ENCODE results near the gene UBE2Q2. TPM values are rescaled to one million over a fixed set of nuclear protein-coding genes. Genes with fewer than 3 reads are reported as not detected.

The UBE2Q2 gene
- polyA plus RNA-seq, 1 donor (not counting 4 experiments of a cell fraction or from before 2014, with no cell fraction given) = 33.9 TPM

DNA sequence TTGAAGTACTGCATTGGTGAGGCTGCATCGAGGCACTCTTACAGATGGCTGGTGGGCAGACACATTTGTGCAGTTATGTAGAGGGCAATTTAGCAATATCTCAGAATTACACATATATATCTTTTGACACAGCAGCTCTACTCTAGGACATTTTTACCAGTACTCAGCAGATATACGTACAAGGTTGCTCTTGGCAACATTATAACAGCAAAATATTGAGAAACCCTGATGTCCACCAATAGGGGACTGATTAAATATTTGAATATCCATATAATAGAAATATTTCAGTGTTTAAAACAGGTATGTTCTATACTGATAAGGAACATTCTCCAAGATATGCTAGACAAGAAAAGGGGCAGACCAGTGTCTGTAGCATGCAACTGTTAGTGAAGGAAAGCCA, 52.5 kb downstream of the UBE2Q2 start:
- Histone ChIP-seq H3K9me3 (ENCODE audit: control insufficient read depth, low read depth, low read length) (no peaks in the 10 kb centered on the region), H3K79me2 (ENCODE audit: control insufficient read depth, insufficient read depth, low read length) (no peaks in the 10 kb centered on the region), H3K9ac (ENCODE audit: control insufficient read depth, extremely low read depth, insufficient read depth, low read length) (no peak overlapping the region), H3K4me2 (ENCODE audit: control insufficient read depth, extremely low read depth, insufficient read depth, low read depth, low read length) (no peak overlapping the region), H3K9me1 (ENCODE audit: control insufficient read depth, extremely low read depth, insufficient read depth, low read length) (no peaks in the 10 kb centered on the region), H3K4me1 (ENCODE audit: control insufficient read depth, extremely low read depth, insufficient read depth, low read length) (peaks cover 13% of the 10 kb centered on the region), H3K27ac (ENCODE audit: control insufficient read depth, insufficient read depth, low read length) (no peak overlapping the region), H4K20me1 (ENCODE audit: control insufficient read depth, extremely low read depth, insufficient read depth, low read length) (no peaks in the 10 kb centered on the region), H3K4me3 (ENCODE audit: control insufficient read depth in 2 of 3, extremely low read depth in 1 of 3, insufficient read depth in 2 of 3, low read depth in 1 of 3, low read length in 3 of 3) (no peak overlapping the region), H2AFZ (ENCODE audit: control insufficient read depth, low read length) (no peak overlapping the region), H3K36me3 (ENCODE audit: control insufficient read depth in 2 of 2, extremely low read depth in 1 of 2, insufficient read depth in 2 of 2, low read length in 2 of 2) (no peaks in the 10 kb centered on the region), H3K27me3 (ENCODE audit: control insufficient read depth, extremely low read depth, insufficient read depth, low read length) (no peaks in the 10 kb centered on the region)
- dilution Hi-C loops (cut with MboI; ENCODE audit: extremely low pct_ligation_motif_present, low sequenced_read_pairs) = no loop called here
- no peak for DNase-seq (ENCODE audit: low read depth, low spot score)
- FAIRE-seq = no peak
- TF ChIP-seq, protein P1, sequence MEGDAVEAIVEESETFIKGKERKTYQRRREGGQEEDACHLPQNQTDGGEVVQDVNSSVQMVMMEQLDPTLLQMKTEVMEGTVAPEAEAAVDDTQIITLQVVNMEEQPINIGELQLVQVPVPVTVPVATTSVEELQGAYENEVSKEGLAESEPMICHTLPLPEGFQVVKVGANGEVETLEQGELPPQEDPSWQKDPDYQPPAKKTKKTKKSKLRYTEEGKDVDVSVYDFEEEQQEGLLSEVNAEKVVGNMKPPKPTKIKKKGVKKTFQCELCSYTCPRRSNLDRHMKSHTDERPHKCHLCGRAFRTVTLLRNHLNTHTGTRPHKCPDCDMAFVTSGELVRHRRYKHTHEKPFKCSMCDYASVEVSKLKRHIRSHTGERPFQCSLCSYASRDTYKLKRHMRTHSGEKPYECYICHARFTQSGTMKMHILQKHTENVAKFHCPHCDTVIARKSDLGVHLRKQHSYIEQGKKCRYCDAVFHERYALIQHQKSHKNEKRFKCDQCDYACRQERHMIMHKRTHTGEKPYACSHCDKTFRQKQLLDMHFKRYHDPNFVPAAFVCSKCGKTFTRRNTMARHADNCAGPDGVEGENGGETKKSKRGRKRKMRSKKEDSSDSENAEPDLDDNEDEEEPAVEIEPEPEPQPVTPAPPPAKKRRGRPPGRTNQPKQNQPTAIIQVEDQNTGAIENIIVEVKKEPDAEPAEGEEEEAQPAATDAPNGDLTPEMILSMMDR (optimal IDR thresholded peaks at IDR 0.05 in 1 of 3, IDR thresholded peaks at IDR 0.05 in 1 of 3, conservative IDR thresholded peaks at IDR 0.05 in 1 of 3; ENCODE audit: extremely low read depth in 1 of 3, insufficient read depth in 2 of 3, low read length in 3 of 3) = no peak
- TF ChIP-seq EZH2 (IDR thresholded peaks at IDR 0.05; ENCODE audit: low read length) = no peak

DNA sequence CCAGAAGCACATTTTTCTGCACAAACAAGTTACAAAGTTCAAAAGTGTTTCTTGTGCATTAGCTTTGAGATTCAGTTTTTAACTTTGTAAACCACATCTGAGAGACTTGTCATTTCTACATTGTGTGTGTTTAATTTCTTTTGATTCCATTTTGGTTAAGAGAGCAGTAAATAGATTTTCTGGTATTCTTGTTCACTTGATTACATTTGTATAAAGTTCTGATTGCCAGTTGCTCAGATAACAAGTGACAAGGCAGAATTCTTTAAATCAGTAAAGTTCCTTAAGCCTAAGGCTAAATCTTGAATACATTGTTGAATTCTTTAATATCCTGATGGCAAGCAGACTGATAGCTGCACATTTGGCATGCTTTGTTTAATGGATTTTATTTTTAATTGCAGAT, 57.3 kb downstream of the UBE2Q2 start:
- H3K27me3 ChIP-seq (ENCODE audit: control insufficient read depth, extremely low read depth, insufficient read depth, low read length) = no peaks in the 10 kb centered on the region
- peaks cover 5 to 6% of the 10 kb centered on the region in 2 experiments for H3K36me3 ChIP-seq (ENCODE audit: control insufficient read depth in 2 of 2, extremely low read depth in 1 of 2, insufficient read depth in 2 of 2, low read length in 2 of 2)
- H3K9ac ChIP-seq (ENCODE audit: control insufficient read depth, extremely low read depth, insufficient read depth, low read length) = no peak overlapping the region
- no peak overlapping the region for H3K27ac ChIP-seq (ENCODE audit: control insufficient read depth, insufficient read depth, low read length)
- DNase-seq (ENCODE audit: low read depth, low spot score) (no peak), FAIRE-seq (no peak)
- dilution Hi-C loops (cut with MboI; ENCODE audit: extremely low pct_ligation_motif_present, low sequenced_read_pairs) = no loop called here
- peaks cover 2% of the 10 kb centered on the region for H3K9me1 ChIP-seq (ENCODE audit: control insufficient read depth, extremely low read depth, insufficient read depth, low read length)
- H3K4me2 ChIP-seq (ENCODE audit: control insufficient read depth, extremely low read depth, insufficient read depth, low read depth, low read length) = no peak overlapping the region
- no peak overlapping the region for H3K4me3 ChIP-seq (ENCODE audit: control insufficient read depth in 2 of 3, extremely low read depth in 1 of 3, insufficient read depth in 2 of 3, low read depth in 1 of 3, low read length in 3 of 3)
- H4K20me1 ChIP-seq (ENCODE audit: control insufficient read depth, extremely low read depth, insufficient read depth, low read length) = no peaks in the 10 kb centered on the region
- peaks cover 14% of the 10 kb centered on the region for H3K4me1 ChIP-seq (ENCODE audit: control insufficient read depth, extremely low read depth, insufficient read depth, low read length)
- H3K9me3 ChIP-seq (ENCODE audit: control insufficient read depth, low read depth, low read length) = no peaks in the 10 kb centered on the region
- TF ChIP-seq, protein P1 (optimal IDR thresholded peaks at IDR 0.05 in 1 of 3, IDR thresholded peaks at IDR 0.05 in 1 of 3, conservative IDR thresholded peaks at IDR 0.05 in 1 of 3; ENCODE audit: extremely low read depth in 1 of 3, insufficient read depth in 2 of 3, low read length in 3 of 3) = no peak
- TF ChIP-seq EZH2 (IDR thresholded peaks at IDR 0.05; ENCODE audit: low read length) = no peak
- H3K79me2 ChIP-seq (ENCODE audit: control insufficient read depth, insufficient read depth, low read length) = peaks cover 16% of the 10 kb centered on the region
- no peak overlapping the region for H2AFZ ChIP-seq (ENCODE audit: control insufficient read depth, low read length)

Data from keratinocyte (primary cell).